Trophoblast cell (in vitro differentiated cells and primary cell): ENCODE results near the gene CHODL.

Experiments
- DNase-seq, 2 donors: peaks; one replicate each; pipeline ENCODE4 v3.0.0-alpha.2; 2016
- H2AFZ ChIP-seq: 2 replicates; pipeline ENCODE4 v1.6.1; 2013; ENCODE audit warnings: low read length, moderate library complexity, mild to moderate bottlenecking; ENCODE audit not compliant: insufficient read depth, poor library complexity
- H2AK5ac ChIP-seq: 2 replicates; pipeline ENCODE4 v1.6.1; 2013; ENCODE audit warnings: mild to moderate bottlenecking, low read length
- H2BK120ac ChIP-seq: 2 replicates; pipeline ENCODE4 v1.6.1; 2013; ENCODE audit warnings: low read length, mild to moderate bottlenecking, moderate library complexity; ENCODE audit not compliant: insufficient read depth, poor library complexity
- H2BK12ac ChIP-seq: 2 replicates; pipeline ENCODE4 v1.6.1; 2013; ENCODE audit warnings: mild to moderate bottlenecking, low read length, moderate library complexity
- H2BK5ac ChIP-seq: 2 replicates; pipeline ENCODE4 v1.6.1; 2013; ENCODE audit warnings: low read length, low read depth, moderate library complexity, mild to moderate bottlenecking; ENCODE audit not compliant: poor library complexity
- H3K14ac ChIP-seq: 2 replicates; pipeline ENCODE4 v1.6.1; 2013; ENCODE audit warnings: mild to moderate bottlenecking, low read length
- H3K18ac ChIP-seq: 2 replicates; pipeline ENCODE4 v1.6.1; 2013; ENCODE audit warnings: mild to moderate bottlenecking, low read length
- H3K23ac ChIP-seq: 2 replicates; pipeline ENCODE4 v1.6.1; 2013; ENCODE audit warnings: low read length
- H3K27ac ChIP-seq: 2 replicates; pipeline ENCODE4 v1.5.1; 2013; ENCODE audit warnings: low read depth, mild to moderate bottlenecking, inconsistent platforms, low read length, moderate library complexity
- H3K27me3 ChIP-seq: 2 replicates; pipeline ENCODE4 v1.6.1; 2013; ENCODE audit warnings: inconsistent platforms, mild to moderate bottlenecking, low read length, moderate library complexity; ENCODE audit not compliant: insufficient read depth
- H3K36me3 ChIP-seq, 2 experiments: 1 replicate in 1 of 2; 2 replicates in 1 of 2; pipeline ENCODE4 v1.6.1; 2013; ENCODE audit warnings: low read length in 2 of 2, mild to moderate bottlenecking in 2 of 2, moderate library complexity in 1 of 2; ENCODE audit not compliant: insufficient read depth in 2 of 2, control insufficient read depth in 1 of 2
- H3K4ac ChIP-seq: 2 replicates; pipeline ENCODE4 v1.6.1; 2013; ENCODE audit warnings: low read depth, mild to moderate bottlenecking, low read length, moderate library complexity
- H3K4me1 ChIP-seq, 2 experiments: 1 replicate in 1 of 2; 2 replicates in 1 of 2; pipeline ENCODE4 v1.6.1; 2013; ENCODE audit warnings: low read length in 2 of 2, mild to moderate bottlenecking in 2 of 2, moderate library complexity in 1 of 2; ENCODE audit not compliant: insufficient read depth in 2 of 2, control insufficient read depth in 1 of 2
- H3K4me2 ChIP-seq: 2 replicates; pipeline ENCODE4 v1.6.1; 2013; ENCODE audit warnings: inconsistent platforms, mild to moderate bottlenecking, low read length, moderate library complexity
- H3K4me3 ChIP-seq: 2 replicates; pipeline ENCODE4 v1.5.1; 2013; ENCODE audit warnings: mild to moderate bottlenecking, low read depth, low read length, inconsistent platforms
- H3K79me1 ChIP-seq: one replicate; pipeline ENCODE4 v1.6.1; 2013; ENCODE audit warnings: low read length
- H3K79me2 ChIP-seq: 2 replicates; pipeline ENCODE4 v1.6.1; 2013; ENCODE audit warnings: low read length, mild to moderate bottlenecking; ENCODE audit not compliant: control insufficient read depth, insufficient read depth, poor library complexity
- H3K9ac ChIP-seq: 2 replicates; pipeline ENCODE4 v1.6.1; 2013; ENCODE audit warnings: mild to moderate bottlenecking, low read length
- H3K9me3 ChIP-seq: 2 replicates; pipeline ENCODE4 v1.6.1; 2013; ENCODE audit warnings: low read depth, mild to moderate bottlenecking, control low read depth, inconsistent platforms, low read length; ENCODE audit not compliant: insufficient read depth
- H4K12ac ChIP-seq: 2 replicates; pipeline ENCODE4 v1.6.1; 2013; ENCODE audit warnings: low read depth, mild to moderate bottlenecking, low read length, moderate library complexity
- H4K8ac ChIP-seq: 2 replicates; pipeline ENCODE4 v1.6.1; 2013; ENCODE audit warnings: low read depth, mild to moderate bottlenecking, low read length, moderate library complexity
- H4K91ac ChIP-seq: one replicate; pipeline ENCODE4 v1.6.1; 2013; ENCODE audit warnings: low read depth, mild to moderate bottlenecking, low read length, moderate library complexity
- WGBS: extraction: QIAGEN DNeasy Blood & Tissue Kit; methylation state at CpG from one replicate; pipeline ENCODE4 v1.1.7; 2013; ENCODE audit warnings: missing lambda C conversion rate; ENCODE audit not compliant: insufficient read length, insufficient coverage; ENCODE audit errors: extremely low coverage; 5-methylcytosine and 5-hydroxymethylcytosine counted together

CHODL gene

GRCh38 chr21:18222346-18222745, 22.3 kb upstream of the CHODL start:
- no peaks in the 10 kb centered on the region for H3K79me2 ChIP-seq
- H4K12ac ChIP-seq = no peak overlapping the region
- no peak overlapping the region for H4K8ac ChIP-seq
- no peaks in the 10 kb centered on the region for H3K79me1 ChIP-seq
- H2BK120ac ChIP-seq = no peak overlapping the region
- H3K4ac ChIP-seq = no peak overlapping the region
- H3K4me2 ChIP-seq = no peak overlapping the region
- H3K4me1 ChIP-seq = no peaks in the 10 kb centered on the region
- no peak overlapping the region for H3K23ac ChIP-seq
- no peaks in the 10 kb centered on the region for H3K36me3 ChIP-seq
- H3K27ac ChIP-seq = no peak overlapping the region
- no peaks in the 10 kb centered on the region for H3K27me3 ChIP-seq
- peaks cover 5% of the 10 kb centered on the region for H3K9me3 ChIP-seq
- H2BK5ac ChIP-seq = no peak overlapping the region
- no peak overlapping the region for H4K91ac ChIP-seq
- H2BK12ac ChIP-seq = no peak overlapping the region
- no CpG with 5 or more reads among the region's 1 CpG for WGBS
- no peak overlapping the region for H2AFZ ChIP-seq
- H3K14ac ChIP-seq = no peak overlapping the region
- H3K9ac ChIP-seq = no peak overlapping the region
- H3K18ac ChIP-seq = no peak overlapping the region
- no peak for DNase-seq
- no peak overlapping the region for H2AK5ac ChIP-seq
- H3K4me3 ChIP-seq = no peak overlapping the region

DNA sequence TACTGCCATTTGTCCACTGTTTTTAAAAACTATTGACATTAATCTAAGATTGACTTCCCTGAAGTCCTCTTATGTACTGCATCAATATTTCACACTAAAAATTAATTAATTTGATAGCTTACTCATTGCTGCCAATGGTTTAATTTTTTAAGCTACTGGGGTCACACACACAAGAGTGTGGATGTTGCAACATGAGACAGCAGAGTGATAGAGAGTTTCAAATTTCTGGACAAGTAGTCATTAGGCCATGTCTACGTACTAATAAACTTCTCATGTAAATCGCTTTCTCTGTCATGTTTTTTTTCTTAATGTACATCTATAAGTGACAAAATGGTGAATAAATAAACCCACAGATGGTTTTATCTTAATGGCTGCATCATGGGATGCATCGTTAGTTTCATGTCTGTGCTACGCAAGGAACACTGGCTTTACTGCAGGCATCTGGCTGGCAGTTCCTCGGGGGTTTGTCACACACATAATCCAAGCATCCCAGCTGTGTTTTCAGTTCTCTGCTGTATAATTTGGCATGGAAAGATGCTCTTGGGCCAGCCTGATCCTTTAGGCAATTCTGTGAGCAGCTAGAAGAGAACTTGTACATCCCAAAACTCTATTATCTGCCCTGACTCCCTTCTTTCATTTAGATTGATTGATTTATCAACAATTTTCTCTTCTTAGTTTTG, 16.4 kb upstream of the CHODL start:
- H4K8ac ChIP-seq = no peak overlapping the region
- WGBS = no CpG with 5 or more reads among the region's 5 CpGs
- no peak for DNase-seq

GRCh38 chr21:18235545-18235944, 9.1 kb upstream of the CHODL start:
- no CpG with 5 or more reads among the region's 1 CpG for WGBS
- no peak overlapping the region for H3K18ac ChIP-seq
- no peaks in the 10 kb centered on the region for H3K9me3 ChIP-seq
- no peaks in the 10 kb centered on the region for H3K27me3 ChIP-seq
- no peak overlapping the region for H3K27ac ChIP-seq
- no peaks in the 10 kb centered on the region for H3K79me1 ChIP-seq
- H4K91ac ChIP-seq = no peak overlapping the region
- no peak overlapping the region for H3K4ac ChIP-seq
- H3K79me2 ChIP-seq = no peaks in the 10 kb centered on the region
- no peak overlapping the region for H4K8ac ChIP-seq
- H2AK5ac ChIP-seq = no peak overlapping the region
- H2BK120ac ChIP-seq = no peak overlapping the region
- H3K9ac ChIP-seq = no peak overlapping the region
- H3K23ac ChIP-seq = no peak overlapping the region
- no peak for DNase-seq
- H4K12ac ChIP-seq = no peak overlapping the region
- no peaks in the 10 kb centered on the region for H3K4me1 ChIP-seq
- H3K36me3 ChIP-seq = no peaks in the 10 kb centered on the region
- H2BK12ac ChIP-seq = no peak overlapping the region
- no peak overlapping the region for H2BK5ac ChIP-seq
- no peak overlapping the region for H3K14ac ChIP-seq
- no peak overlapping the region for H3K4me3 ChIP-seq
- H3K4me2 ChIP-seq = no peak overlapping the region
- no peak overlapping the region for H2AFZ ChIP-seq

More for the DNA sequence above, 16.4 kb upstream of the CHODL start:
- H2BK12ac ChIP-seq = no peak overlapping the region
- H3K9ac ChIP-seq = no peak overlapping the region
- H3K9me3 ChIP-seq = no peaks in the 10 kb centered on the region
- H3K4me1 ChIP-seq = no peaks in the 10 kb centered on the region
- H3K4me3 ChIP-seq = no peak overlapping the region
- H3K4me2 ChIP-seq = no peak overlapping the region
- H3K4ac ChIP-seq = no peak overlapping the region
- no peak overlapping the region for H4K12ac ChIP-seq
- H3K79me1 ChIP-seq = no peaks in the 10 kb centered on the region
- no peaks in the 10 kb centered on the region for H3K27me3 ChIP-seq
- no peaks in the 10 kb centered on the region for H3K79me2 ChIP-seq
- no peak overlapping the region for H3K18ac ChIP-seq
- H3K27ac ChIP-seq = no peak overlapping the region
- H3K23ac ChIP-seq = no peak overlapping the region
- no peak overlapping the region for H3K14ac ChIP-seq
- H2BK120ac ChIP-seq = no peak overlapping the region
- no peak overlapping the region for H2AK5ac ChIP-seq
- H2BK5ac ChIP-seq = no peak overlapping the region
- no peak overlapping the region for H2AFZ ChIP-seq
- no peak overlapping the region for H4K91ac ChIP-seq
- no peaks in the 10 kb centered on the region for H3K36me3 ChIP-seq

DNA sequence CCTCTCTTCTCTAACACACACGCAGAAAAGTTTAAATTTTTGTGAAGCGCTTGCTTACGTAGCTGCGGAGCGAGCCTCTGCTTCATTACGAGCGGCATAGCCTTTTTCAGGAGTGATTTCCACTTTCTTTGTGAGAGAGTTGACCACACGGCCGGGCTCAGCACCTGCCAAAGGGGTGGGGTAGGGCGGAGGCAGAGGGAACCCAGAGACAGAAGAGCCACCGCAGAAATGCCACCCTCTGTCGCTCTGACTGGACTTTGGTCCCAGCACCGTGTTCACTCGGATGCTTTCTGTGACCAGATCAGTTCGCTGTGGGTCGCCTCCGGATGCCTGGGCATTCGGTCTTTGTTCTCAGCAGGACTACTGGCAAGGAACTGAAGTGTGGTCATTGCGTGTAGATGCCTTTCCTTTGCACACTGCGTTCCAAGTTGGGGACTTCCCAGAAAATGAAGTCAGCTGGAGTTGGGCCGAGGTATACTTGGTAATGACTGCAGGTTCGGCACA, 883 bp downstream of the CHODL start:
- WGBS = no CpG with 5 or more reads among the region's 22 CpGs
- Histone ChIP-seq H3K27me3 (peaks cover 24% of the 10 kb centered on the region), H3K4me1 (peaks cover 5 to 6% of the 10 kb centered on the region in 2 experiments), H3K9me3 (peaks cover 3% of the 10 kb centered on the region), H2BK5ac (no peak overlapping the region), H3K79me1 (no peaks in the 10 kb centered on the region), H3K79me2 (no peaks in the 10 kb centered on the region), H2BK120ac (no peak overlapping the region), H3K14ac (no peak overlapping the region), H2AFZ (no peak overlapping the region), H3K27ac (no peak overlapping the region), H3K4me3 (no peak overlapping the region), H3K18ac (no peak overlapping the region), H3K9ac (no peak overlapping the region), H3K4me2 (peak overlapping the region; percentile 61), H3K23ac (peak overlapping the region; percentile 18), H4K12ac (no peak overlapping the region), H3K4ac (no peak overlapping the region), H4K91ac (no peak overlapping the region), H4K8ac (no peak overlapping the region), H2BK12ac (no peak overlapping the region), H3K36me3 (no peaks in the 10 kb centered on the region), H2AK5ac (no peak overlapping the region)
- DNase-seq = no peak
